CD14-positive monocyte (primary cell): ENCODE results near the gene SEMA3A. TPM values are rescaled to one million over a fixed set of nuclear protein-coding genes. Genes with fewer than 3 reads are reported as not detected.
A peak's percentile ranks its signal among the peaks of the same experiment; 100 is the strongest.

Source experiments
- DNase-seq, 3 donors: peaks; one replicate each; pipeline ENCODE4 v3.0.0-alpha.2; 2011 to 2022
- H2AFZ ChIP-seq: 2 replicates; pipeline ENCODE4 v1.6.0; 2012; ENCODE audit warnings: mild to moderate bottlenecking, low read depth, low read length, inconsistent platforms; ENCODE audit not compliant: insufficient read depth, poor library complexity, severe bottlenecking
- H3K27ac ChIP-seq, 2 donors: 1 replicate in 1 of 2; 2 replicates in 1 of 2; pipeline ENCODE4 v1.5.1; 2012 to 2013; ENCODE audit warnings: low read length in 2 of 2, control low read depth in 1 of 2, inconsistent platforms in 1 of 2, low read depth in 1 of 2, mild to moderate bottlenecking in 1 of 2
- H3K27me3 ChIP-seq, 2 donors: one replicate each; pipeline versions ENCODE4 v1.6.0 to v1.6.1; 2011 to 2013; ENCODE audit warnings: low read length in 2 of 2; ENCODE audit not compliant: control insufficient read depth in 2 of 2, insufficient read depth in 2 of 2
- H3K36me3 ChIP-seq, 2 donors: replicated peaks in 1 of 2; 1 replicate in 1 of 2; 2 replicates in 1 of 2; pipeline versions ENCODE4 v1.5.1 to v1.6.1; 2012 to 2013; ENCODE audit warnings: low read length in 2 of 2, control low read depth in 1 of 2, inconsistent platforms in 1 of 2, mild to moderate bottlenecking in 1 of 2; ENCODE audit not compliant: insufficient read depth in 2 of 2, control insufficient read depth in 1 of 2
- H3K4me1 ChIP-seq, 2 donors: 1 replicate in 1 of 2; 2 replicates in 1 of 2; pipeline versions ENCODE4 v1.5.1 to v1.6.1; 2012 to 2013; ENCODE audit warnings: low read length in 2 of 2, control low read depth in 1 of 2, inconsistent platforms in 1 of 2, mild to moderate bottlenecking in 1 of 2, moderate library complexity in 1 of 2; ENCODE audit not compliant: insufficient read depth in 2 of 2, control insufficient read depth in 1 of 2
- H3K4me2 ChIP-seq: replicated peaks from 2 replicates; pipeline ENCODE3; 2012; ENCODE audit warnings: low read length, moderate library complexity, mild to moderate bottlenecking; ENCODE audit not compliant: poor library complexity, severe bottlenecking; ENCODE audit errors: extremely low read depth
- H3K4me3 ChIP-seq, 3 experiments: fragments of 200-600 bp in 1 of 3; sonication (generic) in 1 of 3; replicated peaks in 1 of 3; 1 replicate in 2 of 3; 2 replicates in 1 of 3; pipeline ENCODE4 v1.5.1; 2011 to 2013; ENCODE audit warnings: low read length in 3 of 3, mild to moderate bottlenecking in 3 of 3, control low read depth in 2 of 3, low read depth in 2 of 3, inconsistent platforms in 1 of 3, moderate library complexity in 1 of 3
- H3K79me2 ChIP-seq: 2 replicates; pipeline ENCODE4 v1.6.0; 2012; ENCODE audit warnings: mild to moderate bottlenecking, control low read depth, inconsistent platforms, low read length, moderate library complexity; ENCODE audit not compliant: insufficient read depth
- H3K9ac ChIP-seq: 2 replicates; pipeline ENCODE4 v1.6.0; 2017; ENCODE audit warnings: low read length, mild to moderate bottlenecking; ENCODE audit not compliant: insufficient read depth, poor library complexity, severe bottlenecking
- H3K9me3 ChIP-seq, 2 donors: replicated peaks in 1 of 2; 1 replicate in 1 of 2; 2 replicates in 1 of 2; pipeline versions ENCODE4 v1.5.1 to v1.6.1; 2012 to 2013; ENCODE audit warnings: low read length in 2 of 2, control low read depth in 1 of 2; ENCODE audit not compliant: control insufficient read depth in 1 of 2, insufficient read depth in 1 of 2
- H4K20me1 ChIP-seq: 2 replicates; pipeline ENCODE4 v1.6.0; 2012; ENCODE audit warnings: mild to moderate bottlenecking, low read length, control low read depth, moderate library complexity; ENCODE audit not compliant: insufficient read depth
- H3K27ac Mint-ChIP-seq, 7 donors: one replicate each; pipeline ENCODE4 v1.8.0; 2020; ENCODE audit warnings: mild to moderate bottlenecking in 7 of 7, mixed read lengths in 7 of 7, moderate library complexity in 6 of 7, inconsistent platforms in 2 of 7
- H3K27me3 Mint-ChIP-seq, 3 donors: one replicate each; pipeline ENCODE4 v1.8.0; 2021 to 2022; ENCODE audit warnings: low read depth in 3 of 3, mild to moderate bottlenecking in 3 of 3, mixed read lengths in 3 of 3, moderate library complexity in 3 of 3, inconsistent platforms in 1 of 3
- H3K36me3 Mint-ChIP-seq, 2 donors: one replicate each; pipeline ENCODE4 v1.8.0; 2020; ENCODE audit warnings: mixed read lengths in 2 of 2, inconsistent platforms in 1 of 2, mild to moderate bottlenecking in 1 of 2
- H3K4me1 Mint-ChIP-seq: one replicate; pipeline ENCODE4 v1.8.0; 2020; ENCODE audit warnings: mild to moderate bottlenecking, mixed read lengths
- H3K4me3 Mint-ChIP-seq, 2 donors: one replicate each; pipeline ENCODE4 v1.8.0; 2020; ENCODE audit warnings: mild to moderate bottlenecking in 2 of 2, mixed read lengths in 2 of 2, moderate library complexity in 1 of 2
- H3K9me3 Mint-ChIP-seq, 7 donors: one replicate each; pipeline ENCODE4 v1.8.0; 2020 to 2022; ENCODE audit warnings: mixed read lengths in 7 of 7, mild to moderate bottlenecking in 6 of 7, moderate library complexity in 6 of 7, inconsistent platforms in 2 of 7
- CTCF ChIP-seq: fragments of 200-600 bp; IDR thresholded peaks from one replicate; pipeline ENCODE4 v1.8.0; 2022; ENCODE audit warnings: antibody characterized with exemption, mild to moderate bottlenecking
- WGBS: methylation state at CpG from one replicate; pipeline ENCODE4 v1.1.5; 2013; ENCODE audit warnings: missing lambda C conversion rate; ENCODE audit not compliant: insufficient coverage; 5-methylcytosine and 5-hydroxymethylcytosine counted together
- intact Hi-C, 2 donors: fragments of 100-400 bp; cut with micrococcal nuclease; formaldehyde crosslinking; loops; one replicate each; pipeline versions ENCODE4 v1.15.0 to v1.15.1; 2023
- polyA plus RNA-seq, 3 donors: library from polyadenylated mRNA; depleted of rRNA in 1 of 3; unstranded in 2 of 3; stranded (reverse) in 1 of 3; fragments of 300-500 nt in 2 of 3; fragments of >200 nt in 1 of 3; fragmentation: Illumina TruSeq in 2 of 3; gene quantifications; 1 replicate in 2 of 3; 2 replicates in 1 of 3; pipeline ENCODE4 v1.2.3, GENCODE V29; 2012 to 2021

The SEMA3A gene
- polyA plus RNA-seq, 3 donors: 0.03 TPM; not detected in 2

- no peak for TF ChIP-seq CTCF
- Histone ChIP-seq H2AFZ (peak overlapping the region; percentile 43), H3K27ac (no peak overlapping the region), H3K9ac (no peak overlapping the region), H3K36me3 (no peaks in the 10 kb centered on the region), H3K79me2 (no peaks in the 10 kb centered on the region), H3K4me1 (peaks cover 5 to 6% of the 10 kb centered on the region in 2 donors), H3K9me3 (no peaks in the 10 kb centered on the region), H4K20me1 (no peaks in the 10 kb centered on the region), H3K27me3 (no peaks in the 10 kb centered on the region), H3K4me3 (no peak overlapping the region), H3K4me2 (peak overlapping the region; percentile 14)
- WGBS: no CpG with 5 or more reads among the region's 4 CpGs
- intact Hi-C loops: no loop called here
- no peak for DNase-seq
- Mint-ChIP-seq H3K4me3 (peak overlapping the region; percentile 24 to 29), H3K27me3 (peaks cover 2 to 10% (median 8%) of the 10 kb centered on the region in 3 donors), H3K4me1 (peaks cover 23% of the 10 kb centered on the region), H3K27ac (no peak overlapping the region), H3K9me3 (peaks cover 0 to 3% (median 0%) of the 10 kb centered on the region in 7 donors), H3K36me3 (no peaks in the 10 kb centered on the region)
Observed at GRCh38 chr7:84196084-84196503, 1.5 kb upstream of the SEMA3A start.

- Histone ChIP-seq H3K36me3 (no peaks in the 10 kb centered on the region), H3K27ac (no peak overlapping the region), H3K4me3 (peak overlapping the region; percentile 51 to 72 (median 71)), H3K9ac (peak overlapping the region; percentile 45), H3K4me2 (peak overlapping the region; percentile 80), H3K79me2 (no peaks in the 10 kb centered on the region), H4K20me1 (no peaks in the 10 kb centered on the region), H3K4me1 (peaks cover 5 to 6% of the 10 kb centered on the region in 2 donors), H3K27me3 (no peaks in the 10 kb centered on the region), H2AFZ (peak overlapping the region; percentile 64), H3K9me3 (no peaks in the 10 kb centered on the region)
- Mint-ChIP-seq H3K4me1 (peaks cover 23% of the 10 kb centered on the region), H3K4me3 (peak overlapping the region; percentile 84 to 97), H3K9me3 (peaks cover 0 to 3% (median 0%) of the 10 kb centered on the region in 7 donors), H3K27ac (peak overlapping the region in 2 of 7 donors; percentile 38 to 61), H3K27me3 (peaks cover 2 to 10% (median 8%) of the 10 kb centered on the region in 3 donors), H3K36me3 (no peaks in the 10 kb centered on the region)
- TF ChIP-seq CTCF: no peak
- WGBS: 0% methylated on average over 1 of the region's 6 CpGs
- intact Hi-C loops: no loop called here
- peak in 1 of 3 donors; percentile 8 for DNase-seq
Observed at GRCh38 chr7:84195295-84196060, 889 bp upstream of the SEMA3A start.
